ENCODE measurements around the gene SOX2.

GRCh38 chr3:181687731-181688130, 24.0 kb upstream of the SOX2 start:
- TF ChIP-seq TAF1 (IDR thresholded peaks at IDR 0.05; ENCODE audit: low read depth) (no peak), RAD21 (IDR thresholded peaks at IDR 0.05; ENCODE audit: low read depth) (no peak), NFIC (IDR thresholded peaks at IDR 0.05) (no peak), FOXM1 (IDR thresholded peaks at IDR 0.05; ENCODE audit: borderline replicate concordance, low read depth) (no peak), EGR1 (IDR thresholded peaks at IDR 0.05) (no peak), EP300 (IDR thresholded peaks at IDR 0.05; ENCODE audit: borderline replicate concordance) (no peak), YY1 (IDR thresholded peaks at IDR 0.05; ENCODE audit: low read depth) (no peak), REST (IDR thresholded peaks at IDR 0.05; ENCODE audit: low read depth) (no peak), CEBPB (IDR thresholded peaks at IDR 0.05) (no peak), TCF12 (IDR thresholded peaks at IDR 0.05; ENCODE audit: low read depth) (no peak)
- TF ChIP-seq, protein P1, sequence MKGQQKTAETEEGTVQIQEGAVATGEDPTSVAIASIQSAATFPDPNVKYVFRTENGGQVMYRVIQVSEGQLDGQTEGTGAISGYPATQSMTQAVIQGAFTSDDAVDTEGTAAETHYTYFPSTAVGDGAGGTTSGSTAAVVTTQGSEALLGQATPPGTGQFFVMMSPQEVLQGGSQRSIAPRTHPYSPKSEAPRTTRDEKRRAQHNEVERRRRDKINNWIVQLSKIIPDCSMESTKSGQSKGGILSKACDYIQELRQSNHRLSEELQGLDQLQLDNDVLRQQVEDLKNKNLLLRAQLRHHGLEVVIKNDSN (IDR thresholded peaks at IDR 0.05): no peak

All from Ishikawa (cell line).